A549 treated with RU486 at 1 μM for 4 hours (cell line): ENCODE measurements around the gene PXYLP1. TPM values are rescaled to one million over a fixed set of nuclear protein-coding genes. Genes with fewer than 3 reads are reported as not detected.

Experiments
- total RNA-seq: library from RNA; stranded (reverse); fragments of 200-300 nt; extraction: Qiagen RNA extraction; gene quantifications from 5 replicates; pipeline ENCODE4 v1.2.3, GENCODE V29; 2022; ENCODE audit warnings: low read depth

Gene PXYLP1, protein sequence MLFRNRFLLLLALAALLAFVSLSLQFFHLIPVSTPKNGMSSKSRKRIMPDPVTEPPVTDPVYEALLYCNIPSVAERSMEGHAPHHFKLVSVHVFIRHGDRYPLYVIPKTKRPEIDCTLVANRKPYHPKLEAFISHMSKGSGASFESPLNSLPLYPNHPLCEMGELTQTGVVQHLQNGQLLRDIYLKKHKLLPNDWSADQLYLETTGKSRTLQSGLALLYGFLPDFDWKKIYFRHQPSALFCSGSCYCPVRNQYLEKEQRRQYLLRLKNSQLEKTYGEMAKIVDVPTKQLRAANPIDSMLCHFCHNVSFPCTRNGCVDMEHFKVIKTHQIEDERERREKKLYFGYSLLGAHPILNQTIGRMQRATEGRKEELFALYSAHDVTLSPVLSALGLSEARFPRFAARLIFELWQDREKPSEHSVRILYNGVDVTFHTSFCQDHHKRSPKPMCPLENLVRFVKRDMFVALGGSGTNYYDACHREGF
- total RNA-seq, result 8.0 to 11.7 TPM (median 11.3 TPM) in 5 replicates

DNA sequence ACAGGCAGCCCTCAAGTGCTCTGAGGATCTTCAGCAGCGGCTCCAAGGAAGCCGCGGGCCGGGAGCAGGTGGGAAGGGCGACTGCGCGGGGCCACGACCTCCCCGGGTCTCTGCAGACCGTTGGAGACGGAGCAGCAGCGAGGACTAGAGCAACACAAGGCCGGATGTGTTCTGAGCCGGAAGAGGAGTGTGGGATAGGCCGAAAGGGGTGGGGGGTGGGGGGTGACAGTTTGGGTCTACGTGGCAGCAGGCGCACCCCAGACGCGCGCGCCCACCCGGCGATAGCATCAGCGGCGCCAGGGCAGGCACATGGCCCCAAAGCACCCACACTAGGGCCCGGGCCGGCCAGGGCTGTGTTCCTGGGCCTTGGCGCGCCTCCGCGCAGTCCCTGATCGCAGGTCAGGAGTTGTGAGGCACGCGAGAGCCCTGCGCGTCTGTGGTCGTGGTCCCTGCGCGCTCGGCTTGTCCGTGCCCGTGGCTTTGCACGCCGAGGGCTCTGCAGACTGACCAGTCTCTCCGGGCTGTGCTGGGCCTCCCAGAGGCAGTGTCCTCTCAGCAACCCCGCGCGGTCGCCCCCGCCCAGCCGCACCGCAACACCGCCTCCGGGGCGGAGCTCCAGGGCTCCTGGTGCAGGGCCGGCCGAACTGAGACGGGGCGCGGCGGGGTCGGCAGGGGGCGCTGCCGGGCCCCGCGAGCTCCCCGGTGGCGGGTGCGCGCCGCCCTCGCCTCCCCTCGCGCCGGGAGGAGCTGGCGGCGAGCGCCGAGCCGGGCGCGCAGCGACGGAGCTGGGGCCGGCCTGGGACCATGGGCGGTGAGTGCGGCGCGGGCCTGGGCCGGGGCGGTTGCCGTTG is at the start of gene PXYLP1:
PXYLP1 (plus strand) TSS at position 725 of the 851 bp plus-strand sequence. CDS start 28,351 bp downstream, outside the sequence.

Other genes with a start within 250 kb of the PXYLP1 start
- 0.08 to 0.26 TPM (median 0.12 TPM) in 5 replicates for gene SPSB4, start 180.5 kb upstream of the PXYLP1 start, total RNA-seq
- gene ZBTB38, start 136.7 kb downstream of the PXYLP1 start, total RNA-seq, result 53.4 to 84.5 TPM (median 75.1 TPM) in 5 replicates